ENCODE results near the gene DHX8. TPM values are rescaled to one million over a fixed set of nuclear protein-coding genes. Genes with fewer than 3 reads are reported as not detected.

DHX8 gene
- total and polyA plus RNA-seq, 10 donors: 20.4 to 63.3 (median 44.7) TPM

DNA sequence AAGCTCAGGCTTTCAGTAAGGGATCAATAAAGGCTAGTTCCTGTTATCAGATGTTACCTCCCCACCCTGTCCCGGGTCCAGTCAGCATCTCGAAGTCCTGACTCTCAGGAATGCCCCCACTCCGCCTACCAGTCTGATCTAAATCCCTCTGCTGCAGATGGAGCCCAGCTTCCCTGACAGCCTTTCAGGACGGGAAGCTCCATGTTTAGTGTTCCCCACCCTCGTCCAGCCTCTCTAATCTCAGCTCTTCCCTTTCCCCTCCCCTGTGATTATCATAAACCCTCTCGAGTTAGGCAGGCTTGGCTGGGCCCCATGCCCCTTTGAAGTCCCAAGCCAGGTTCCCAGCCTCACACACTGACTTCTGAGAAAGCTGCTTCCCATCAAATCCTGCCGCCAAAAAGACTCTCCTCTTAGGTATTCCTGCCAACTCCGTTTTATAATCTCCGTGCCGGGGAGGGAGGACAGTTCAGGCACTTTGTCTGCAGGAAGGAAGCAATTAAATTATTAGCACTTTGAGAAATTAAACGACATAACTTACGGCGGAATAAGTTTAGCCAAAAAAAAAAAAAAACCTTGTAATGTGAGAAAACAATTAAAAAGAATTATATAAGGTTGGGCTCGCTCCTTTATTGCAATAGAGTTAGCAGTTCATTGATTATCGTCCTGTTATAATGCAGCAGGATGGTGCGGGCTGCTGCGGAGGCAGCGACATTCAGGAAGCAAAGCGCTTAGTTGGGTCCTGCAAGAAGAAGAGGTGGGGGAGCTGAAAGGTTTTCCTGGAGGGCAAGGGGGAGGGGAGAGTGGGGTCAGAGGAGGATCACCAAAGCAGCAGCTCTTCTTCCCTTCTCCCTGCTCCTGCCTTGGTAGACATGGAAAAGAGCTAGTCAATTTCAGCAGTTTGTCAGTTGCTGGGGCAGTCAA is 79.2 kb downstream of the DHX8 start:
- peaks cover 0 to 24% (median 11%) of the 10 kb centered on the region in 6 donors for H3K4me1 ChIP-seq
- 10 to 13% (median 13%) methylated on average over 19 of the region's 19 CpGs for WGBS, 5 donors
- TF ChIP-seq POLR2A (IDR thresholded peaks at IDR 0.05): no peak
- TF ChIP-seq POLR2AphosphoS5 (IDR thresholded peaks at IDR 0.05): no peak
- TF ChIP-seq CTCF (IDR thresholded peaks at IDR 0.05 in 8 of 11, conservative IDR thresholded peaks at IDR 0.05 in 3 of 11): no peak
- intact Hi-C loops (cut with DNase I; ENCODE audit: low total_unique reads): no loop called here
- peaks cover 0 to 54% (median 0%) of the 10 kb centered on the region in 7 donors for H3K27me3 ChIP-seq (replicated peaks in 1 of 7)
- no peak overlapping the region for H3K27ac ChIP-seq
- no peak for DNase-seq
- H3K9me3 ChIP-seq: no peaks in the 10 kb centered on the region
- H3K4me3 ChIP-seq: no peak overlapping the region
- no peaks in the 10 kb centered on the region for H3K36me3 ChIP-seq

DNA sequence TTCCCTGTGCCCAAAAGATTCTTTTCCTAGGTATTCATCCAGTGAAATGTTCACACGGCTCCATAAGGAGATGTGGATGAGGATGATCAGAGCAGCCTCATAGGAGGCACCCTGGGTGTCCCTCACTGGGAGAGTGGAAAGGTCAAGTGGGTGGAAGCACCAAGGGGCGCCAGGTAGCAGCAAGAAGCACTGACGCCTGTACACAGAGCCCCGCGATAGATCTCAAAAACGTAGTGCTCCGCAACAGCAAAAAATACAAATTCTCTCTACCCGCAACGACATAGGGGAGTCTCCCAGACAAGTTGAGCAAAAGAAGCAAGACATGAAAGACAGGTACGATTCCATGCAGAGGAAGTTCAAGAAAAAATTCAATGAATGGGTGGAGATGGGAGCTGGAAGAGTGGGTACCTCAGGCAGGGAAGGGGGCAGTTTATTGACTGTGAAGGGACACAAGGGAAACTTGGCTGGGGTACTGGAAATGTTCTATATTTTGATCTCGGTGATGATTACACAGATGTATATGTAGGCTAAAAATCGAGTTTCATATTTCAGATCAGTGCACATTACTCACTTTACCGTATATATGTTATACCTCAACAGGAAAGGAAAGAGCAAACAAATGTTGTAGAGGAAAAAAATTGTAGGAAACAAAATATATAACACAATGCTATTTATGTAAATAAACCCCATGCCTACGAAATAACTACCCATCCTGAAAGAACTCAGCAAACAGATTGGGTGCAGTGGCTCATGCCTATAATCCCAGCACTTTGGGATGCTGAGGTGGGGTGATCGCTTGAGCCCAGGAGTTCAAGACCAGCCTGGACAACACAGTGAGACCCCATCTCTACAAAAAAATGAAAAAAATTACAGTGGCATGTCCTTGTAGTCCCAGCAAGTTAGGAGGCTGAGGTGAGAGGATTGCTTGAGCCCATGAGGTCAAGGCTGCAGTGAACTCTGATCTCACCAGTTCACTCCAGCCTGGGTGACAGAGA is 80.1 kb downstream of the DHX8 start:
- intact Hi-C loops (cut with DNase I; ENCODE audit: low total_unique reads): no loop called here
- WGBS, 5 donors: 61 to 72% (median 66%) methylated on average over 15 of the region's 15 CpGs
- H3K36me3 ChIP-seq: no peaks in the 10 kb centered on the region
- no peak overlapping the region for H3K4me3 ChIP-seq
- H3K9me3 ChIP-seq: no peaks in the 10 kb centered on the region
- peaks cover 0 to 54% (median 0%) of the 10 kb centered on the region in 7 donors for H3K27me3 ChIP-seq (replicated peaks in 1 of 7)
- peaks cover 0 to 23% (median 11%) of the 10 kb centered on the region in 6 donors for H3K4me1 ChIP-seq
- no peak for TF ChIP-seq POLR2AphosphoS5 (IDR thresholded peaks at IDR 0.05)
- DNase-seq: no peak
- H3K27ac ChIP-seq: no peak overlapping the region

- 82 to 94% (median 87%) methylated on average over 5 of the region's 5 CpGs for WGBS, 5 donors
These were observed 84.8 kb downstream of the DHX8 start for GRCh38 chr17:43568506-43569082.

More at GRCh38 chr17:43568506-43569082, 84.8 kb downstream of the DHX8 start:
- intact Hi-C loops (cut with DNase I; ENCODE audit: low total_unique reads): no loop called here
- no peak for TF ChIP-seq CTCF (IDR thresholded peaks at IDR 0.05 in 8 of 11, conservative IDR thresholded peaks at IDR 0.05 in 3 of 11)
- TF ChIP-seq POLR2AphosphoS5 (IDR thresholded peaks at IDR 0.05): no peak
- no peak for TF ChIP-seq POLR2A (IDR thresholded peaks at IDR 0.05)
- Histone ChIP-seq H3K9me3 (no peaks in the 10 kb centered on the region), H3K27ac (no peak overlapping the region), H3K36me3 (no peaks in the 10 kb centered on the region), H3K4me1 (peaks cover 0 to under 1% (median under 1%) of the 10 kb centered on the region in 6 donors), H3K27me3 (replicated peaks in 1 of 7) (peaks cover 0 to 22% (median 0%) of the 10 kb centered on the region in 7 donors), H3K4me3 (no peak overlapping the region)
- DNase-seq: no peak

Measured in spleen (tissue), 11 donors.